Measurements from ENCODE around the gene TMEM253.

Gene TMEM253

GRCh38 chr14:21112255-21112654 lies 11.4 kb downstream of the TMEM253 start:
- no peak overlapping the region for H3K4me3 ChIP-seq (ENCODE audit: low read length)
- no peak for DNase-seq (ENCODE audit: low read depth)
- no peak for TF ChIP-seq CTCF (conservative IDR thresholded peaks at IDR 0.05; ENCODE audit: low read depth, low read length)

GRCh38 chr14:21113369-21113768 lies 12.5 kb downstream of the TMEM253 start:
- no peak for DNase-seq (ENCODE audit: low read depth)
- TF ChIP-seq CTCF (conservative IDR thresholded peaks at IDR 0.05; ENCODE audit: low read depth, low read length), result no peak
- H3K4me3 ChIP-seq (ENCODE audit: low read length), result no peak overlapping the region

GRCh38 chr14:21118933-21119332 lies 18.1 kb downstream of the TMEM253 start:
- no peak overlapping the region for H3K4me3 ChIP-seq (ENCODE audit: low read length)
- TF ChIP-seq CTCF (conservative IDR thresholded peaks at IDR 0.05; ENCODE audit: low read depth, low read length), result no peak
- DNase-seq (ENCODE audit: low read depth), result no peak

GRCh38 chr14:21120686-21121085 lies 19.8 kb downstream of the TMEM253 start:
- no peak for TF ChIP-seq CTCF (conservative IDR thresholded peaks at IDR 0.05; ENCODE audit: low read depth, low read length)
- DNase-seq (ENCODE audit: low read depth), result no peak
- H3K4me3 ChIP-seq (ENCODE audit: low read length), result no peak overlapping the region

GRCh38 chr14:21121122-21121521 lies 20.3 kb downstream of the TMEM253 start:
- no peak overlapping the region for H3K4me3 ChIP-seq (ENCODE audit: low read length)
- TF ChIP-seq CTCF (conservative IDR thresholded peaks at IDR 0.05; ENCODE audit: low read depth, low read length), result no peak
- DNase-seq (ENCODE audit: low read depth), result no peak

- no peak for DNase-seq (ENCODE audit: low read depth)
- TF ChIP-seq CTCF (conservative IDR thresholded peaks at IDR 0.05; ENCODE audit: low read depth, low read length), result no peak
- H3K4me3 ChIP-seq (ENCODE audit: low read length), result no peak overlapping the region
These were observed 22.6 kb downstream of the TMEM253 start for GRCh38 chr14:21123429-21123828.

- no peak for DNase-seq (ENCODE audit: low read depth)
- H3K4me3 ChIP-seq (ENCODE audit: low read length), result no peak overlapping the region
- no peak for TF ChIP-seq CTCF (conservative IDR thresholded peaks at IDR 0.05; ENCODE audit: low read depth, low read length)
These were observed 33.0 kb downstream of the TMEM253 start for GRCh38 chr14:21133901-21134300.
